Measurements from ENCODE around the gene AHNAK. TPM values are rescaled to one million over a fixed set of nuclear protein-coding genes. Genes with fewer than 3 reads are reported as not detected.
"Not testable (repeated sequence)": the region's sequence is repeated elsewhere in the genome, so short reads cannot be mapped to it uniquely, and the experiment has no call there.

The AHNAK gene
- total RNA-seq, 4 donors from 2014 or later, result 374 to 1,261 (median 571) TPM

DNA sequence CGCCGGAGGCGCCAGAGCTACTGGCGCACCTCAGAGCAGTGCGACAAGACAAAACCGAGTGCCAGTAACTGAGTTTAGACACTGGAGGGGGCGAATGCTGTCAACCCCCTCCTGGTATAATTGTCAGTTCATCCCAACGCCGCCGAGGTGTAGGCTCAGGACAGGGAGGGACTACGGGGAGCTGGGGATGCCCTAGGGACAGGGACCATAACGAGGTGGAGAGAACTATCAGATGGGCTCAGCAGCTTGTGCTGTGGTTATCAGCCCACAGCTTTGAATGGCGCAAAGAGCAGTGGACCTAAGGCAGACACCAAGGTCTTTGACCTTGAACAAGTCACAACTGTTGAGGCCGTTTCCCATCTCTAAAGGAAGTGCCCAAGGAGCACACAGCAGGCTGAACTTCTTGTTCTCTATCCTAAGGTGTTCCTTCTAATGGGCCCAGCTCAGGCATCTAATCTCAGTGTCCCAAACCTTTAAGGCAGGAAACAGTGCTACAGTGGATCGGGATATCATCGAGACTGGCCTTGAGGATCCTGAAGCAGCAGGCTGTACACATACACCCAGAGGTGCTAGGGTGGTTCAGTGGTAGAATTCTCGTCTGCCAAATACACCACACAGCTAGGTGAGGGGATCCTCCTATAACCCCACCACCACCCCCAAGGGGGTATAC lies 45.7 kb upstream of the AHNAK start:
- Histone ChIP-seq H3K27ac (peak overlapping the region; percentile 94 to 99 (median 96)), H3K27me3 (no peaks in the 10 kb centered on the region), H3K4me3 (peak overlapping the region; percentile 61 to 85 (median 72)), H3K36me3 (peaks cover 0 to 57% of the 10 kb centered on the region in 2 donors), H3K4me1 (peaks cover 26% of the 10 kb centered on the region in 2 donors), H3K9me3 (no peaks in the 10 kb centered on the region)
- TF ChIP-seq, protein P1, sequence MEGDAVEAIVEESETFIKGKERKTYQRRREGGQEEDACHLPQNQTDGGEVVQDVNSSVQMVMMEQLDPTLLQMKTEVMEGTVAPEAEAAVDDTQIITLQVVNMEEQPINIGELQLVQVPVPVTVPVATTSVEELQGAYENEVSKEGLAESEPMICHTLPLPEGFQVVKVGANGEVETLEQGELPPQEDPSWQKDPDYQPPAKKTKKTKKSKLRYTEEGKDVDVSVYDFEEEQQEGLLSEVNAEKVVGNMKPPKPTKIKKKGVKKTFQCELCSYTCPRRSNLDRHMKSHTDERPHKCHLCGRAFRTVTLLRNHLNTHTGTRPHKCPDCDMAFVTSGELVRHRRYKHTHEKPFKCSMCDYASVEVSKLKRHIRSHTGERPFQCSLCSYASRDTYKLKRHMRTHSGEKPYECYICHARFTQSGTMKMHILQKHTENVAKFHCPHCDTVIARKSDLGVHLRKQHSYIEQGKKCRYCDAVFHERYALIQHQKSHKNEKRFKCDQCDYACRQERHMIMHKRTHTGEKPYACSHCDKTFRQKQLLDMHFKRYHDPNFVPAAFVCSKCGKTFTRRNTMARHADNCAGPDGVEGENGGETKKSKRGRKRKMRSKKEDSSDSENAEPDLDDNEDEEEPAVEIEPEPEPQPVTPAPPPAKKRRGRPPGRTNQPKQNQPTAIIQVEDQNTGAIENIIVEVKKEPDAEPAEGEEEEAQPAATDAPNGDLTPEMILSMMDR (IDR thresholded peaks at IDR 0.05 in 4 of 5, conservative IDR thresholded peaks at IDR 0.05 in 1 of 5), result peak in 1 of 5 experiments; percentile 6
- no peak for TF ChIP-seq POLR2A (IDR thresholded peaks at IDR 0.05)
- no peak for DNase-seq
- intact Hi-C loops (cut with DNase I; ENCODE audit: low total_unique reads) (loop anchor here (1.0 to 5.0 kb wide), 4 partner anchors 9 to 180 kb away; partner anchors contain the start of genes EML3, MTA2 and TAF6L), in situ Hi-C loops (cut with MboI; ENCODE audit: low sequenced_read_pairs in 4 of 4) (no loop called here)
- peak in 1 of 2 donors; percentile 14 for ATAC-seq

DNA sequence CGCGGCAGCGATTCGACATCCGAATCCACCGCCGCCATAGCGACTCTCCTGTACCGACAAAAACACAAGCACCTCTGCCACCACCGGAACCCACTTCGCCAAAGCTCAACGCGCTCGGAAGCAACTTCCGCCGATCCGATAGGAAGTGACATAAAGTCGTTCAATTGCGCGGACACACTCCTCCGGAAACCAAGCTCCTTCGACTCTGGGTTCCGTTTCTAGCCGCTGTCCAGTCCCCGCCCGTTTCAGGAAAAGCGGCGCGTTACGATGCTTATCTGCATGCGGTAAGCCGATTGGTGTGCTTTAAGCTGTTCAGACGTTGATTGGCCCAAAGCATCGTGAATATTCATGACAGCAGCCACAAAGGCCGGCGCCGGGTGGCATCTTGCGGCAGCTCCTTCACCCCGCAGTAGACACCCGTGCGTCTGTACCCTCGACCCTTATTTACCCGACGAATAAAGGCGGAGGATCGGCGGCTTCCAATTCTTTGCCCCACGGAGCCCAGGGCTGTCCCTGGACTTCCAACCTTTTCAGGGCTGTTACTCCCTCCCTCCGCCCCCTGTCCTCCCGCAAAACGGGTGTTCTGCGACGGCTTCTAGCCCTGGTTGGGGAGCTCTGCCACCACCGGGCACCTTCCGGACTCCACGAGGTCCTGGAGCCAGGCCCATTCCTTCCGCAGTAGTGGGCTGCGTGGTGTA lies 45.0 kb upstream of the AHNAK start, which contains the start of gene TUT1:
TUT1 (minus strand) TSS at position 76 of the 698 bp plus-strand sequence; CDS start at position 38, 38 bp downstream.
- peak within 1 kb of the TSS; percentile 94 to 99 (median 96) for H3K27ac ChIP-seq
- ATAC-seq (peak; percentile 94 to 96), DNase-seq (peak; percentile 98)
- peak within 1 kb of the TSS; percentile 69 to 91 (median 84) for H3K4me3 ChIP-seq
- H3K4me1 ChIP-seq, result peaks cover 26% of the 10 kb centered on the region in 2 donors
- in situ Hi-C loops (cut with MboI; ENCODE audit: low sequenced_read_pairs in 4 of 4), result no loop called here
- H3K9me3 ChIP-seq, result no peaks in the 10 kb centered on the region
- H3K36me3 ChIP-seq, result peaks cover 0 to 56% of the 10 kb centered on the region in 2 donors
- no peaks in the 10 kb centered on the region for H3K27me3 ChIP-seq
- intact Hi-C loops (cut with DNase I; ENCODE audit: low total_unique reads), result loop anchor here (1.0 to 5.0 kb wide), 5 partner anchors 10 to 181 kb away; partner anchors contain the start of genes EML3, MTA2 and TAF6L
- TF ChIP-seq, protein P1 (IDR thresholded peaks at IDR 0.05 in 4 of 5, conservative IDR thresholded peaks at IDR 0.05 in 1 of 5), result no peak
- TF ChIP-seq POLR2A (IDR thresholded peaks at IDR 0.05), result peak; percentile 94 to 98

DNA sequence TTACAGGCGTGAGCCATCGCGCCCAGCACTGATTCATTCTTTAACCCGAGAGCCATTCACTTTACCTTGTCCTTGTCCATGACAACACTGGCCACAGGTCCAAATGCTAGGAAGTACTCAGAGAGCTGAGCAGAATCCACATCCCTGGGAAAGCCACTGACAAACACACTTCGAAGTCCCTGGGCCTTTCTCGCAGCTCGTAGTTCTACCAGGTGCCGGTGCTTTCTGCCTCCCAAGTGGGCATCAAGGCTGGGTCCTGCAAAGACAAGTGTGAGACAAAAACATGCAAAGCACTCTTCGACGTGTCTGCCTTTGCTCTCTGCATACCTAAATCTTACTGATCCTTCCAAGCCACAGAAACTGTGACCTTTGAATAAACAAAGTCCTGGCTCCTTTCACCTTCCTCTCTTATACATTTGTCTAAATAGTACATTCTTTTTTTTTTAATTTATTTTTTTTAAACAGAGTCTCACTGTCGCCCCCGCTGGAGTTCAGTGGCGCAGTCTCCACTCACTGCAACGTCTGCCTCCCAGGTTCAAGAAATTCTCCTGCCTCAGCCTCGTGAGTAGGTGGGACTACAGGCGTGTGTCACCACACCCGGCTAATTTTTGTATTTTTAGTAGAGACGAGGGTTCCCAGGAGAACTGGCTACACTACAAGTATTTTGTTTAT lies 42.5 kb upstream of the AHNAK start:
- DNase-seq, result no peak
- TF ChIP-seq, protein P1 (IDR thresholded peaks at IDR 0.05 in 4 of 5, conservative IDR thresholded peaks at IDR 0.05 in 1 of 5), result no peak
- TF ChIP-seq POLR2A (IDR thresholded peaks at IDR 0.05), result no peak
- Histone ChIP-seq H3K27ac (peak overlapping the region in 1 of 4 donors; percentile 97), H3K4me3 (no peak overlapping the region), H3K36me3 (peaks cover 0 to 41% of the 10 kb centered on the region in 2 donors), H3K27me3 (no peaks in the 10 kb centered on the region), H3K9me3 (no peaks in the 10 kb centered on the region), H3K4me1 (peaks cover 26% of the 10 kb centered on the region in 2 donors)
- ATAC-seq, result no peak
- in situ Hi-C loops (cut with MboI; ENCODE audit: low sequenced_read_pairs in 4 of 4), result no loop called here
- intact Hi-C loops (cut with DNase I; ENCODE audit: low total_unique reads), result no loop called here

DNA sequence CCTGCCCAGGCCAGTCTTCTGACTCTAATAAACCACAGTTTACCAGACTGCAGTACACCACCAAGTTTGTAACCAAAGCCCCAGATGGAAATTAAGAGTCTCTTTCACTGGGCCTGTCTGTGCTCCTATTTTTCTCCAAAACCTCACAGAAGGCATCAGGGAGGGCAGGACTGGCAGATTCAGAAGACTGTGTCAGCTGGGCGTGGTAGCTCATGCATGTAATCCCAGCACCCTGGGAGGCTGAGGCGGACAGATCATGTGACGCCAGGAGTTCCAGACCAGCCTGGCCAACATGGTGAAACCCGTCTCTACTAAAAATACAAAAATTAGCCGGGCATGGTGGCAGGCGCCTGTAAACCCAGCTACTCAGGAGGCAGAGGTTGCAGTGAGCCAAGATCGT lies 38.8 kb upstream of the AHNAK start:
- H3K4me3 ChIP-seq; H3K9me3 ChIP-seq; ATAC-seq; DNase-seq; in situ Hi-C loops (cut with MboI; ENCODE audit: low sequenced_read_pairs in 4 of 4); intact Hi-C loops (cut with DNase I; ENCODE audit: low total_unique reads); H3K27me3 ChIP-seq: not testable (repeated sequence)
- Histone ChIP-seq H3K4me1 (peaks cover 7 to 18% of the 10 kb centered on the region in 2 donors), H3K36me3 (peaks cover 0 to 49% of the 10 kb centered on the region in 2 donors), H3K27ac (peak overlapping the region in 1 of 4 donors; percentile 34)

DNA sequence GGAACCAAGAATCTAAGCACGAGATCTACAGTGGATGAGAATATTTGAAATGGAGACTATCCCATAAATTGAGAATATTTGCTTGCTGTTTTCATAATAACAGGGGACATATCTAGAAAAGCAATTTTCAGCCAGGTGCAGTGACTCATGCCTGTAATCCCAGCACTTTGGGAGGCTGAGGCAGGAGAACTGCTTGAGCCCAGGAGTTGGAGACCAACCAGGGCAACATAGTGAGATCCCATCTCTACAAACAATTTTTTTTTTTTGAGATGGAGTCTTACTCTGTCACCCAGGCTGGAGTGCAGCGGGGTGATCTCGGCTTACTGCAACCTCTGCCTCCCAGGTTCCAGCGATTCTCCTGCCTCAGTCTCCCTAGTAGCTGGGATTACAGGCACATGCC lies 35.1 kb upstream of the AHNAK start:
- H3K27me3 ChIP-seq; H3K9me3 ChIP-seq; H3K4me3 ChIP-seq; intact Hi-C loops (cut with DNase I; ENCODE audit: low total_unique reads); in situ Hi-C loops (cut with MboI; ENCODE audit: low sequenced_read_pairs in 4 of 4); ATAC-seq; DNase-seq: not testable (repeated sequence)
- peaks cover 3 to 13% of the 10 kb centered on the region in 2 donors for H3K4me1 ChIP-seq
- H3K36me3 ChIP-seq, result peaks cover 0 to 45% of the 10 kb centered on the region in 2 donors
- peak overlapping the region; percentile 6 to 91 (median 57) for H3K27ac ChIP-seq
